Loucy (cell line): ENCODE measurements around the gene NOD1.

Source experiments
- H2AFZ ChIP-seq: fragments of 200-600 bp; sonication (generic); 2 replicates; pipeline ENCODE4 v1.6.0; 2016; ENCODE audit warnings: antibody characterized with exemption, mild to moderate bottlenecking, low read length, moderate library complexity
- H3F3A ChIP-seq: fragments of 200-600 bp; 2 replicates; pipeline ENCODE4 v1.6.0; 2016; ENCODE audit warnings: antibody characterized with exemption, low read depth, mild to moderate bottlenecking
- H3K27me3 ChIP-seq: fragments of 200-600 bp; sonication (generic); 2 replicates; pipeline ENCODE4 v1.6.1; 2014; ENCODE audit warnings: low read length, mild to moderate bottlenecking; ENCODE audit not compliant: insufficient read depth, poor library complexity, severe bottlenecking
- H3K36me3 ChIP-seq: fragments of 200-600 bp; sonication (generic); 2 replicates; pipeline ENCODE4 v1.6.1; 2016; ENCODE audit warnings: low read length; ENCODE audit not compliant: insufficient read depth
- H3K4me1 ChIP-seq: fragments of 200-600 bp; sonication (generic); 2 replicates; pipeline ENCODE4 v1.5.1; 2014; ENCODE audit warnings: low read length, mild to moderate bottlenecking; ENCODE audit not compliant: insufficient read depth, poor library complexity, severe bottlenecking
- H3K4me2 ChIP-seq: fragments of 200-600 bp; sonication (generic); 2 replicates; pipeline ENCODE4 v1.6.0; 2014; ENCODE audit warnings: antibody characterized with exemption, low read length, low read depth, mild to moderate bottlenecking; ENCODE audit not compliant: poor library complexity, severe bottlenecking
- H3K4me3 ChIP-seq: fragments of 200-600 bp; sonication (generic); 2 replicates; pipeline ENCODE4 v1.5.1; 2014; ENCODE audit warnings: low read length, mild to moderate bottlenecking, mixed read lengths; ENCODE audit not compliant: poor library complexity, severe bottlenecking
- H3K79me2 ChIP-seq: fragments of 200-600 bp; sonication (generic); 2 replicates; pipeline ENCODE4 v1.6.1; 2014; ENCODE audit warnings: low read length; ENCODE audit not compliant: insufficient read depth
- H3K9ac ChIP-seq: fragments of 200-600 bp; sonication (generic); 2 replicates; pipeline ENCODE4 v1.6.0; 2014; ENCODE audit warnings: mild to moderate bottlenecking, low read depth, low read length, moderate library complexity; ENCODE audit not compliant: poor library complexity, severe bottlenecking
- H3K9me2 ChIP-seq: fragments of 200-600 bp; sonication (generic); replicated peaks from 2 replicates; pipeline ENCODE4 v1.6.1; 2016; ENCODE audit warnings: low read depth, low read length, mixed read lengths
- H3K9me3 ChIP-seq: fragments of 200-600 bp; sonication (generic); 2 replicates; pipeline ENCODE4 v1.6.1; 2014; ENCODE audit warnings: mild to moderate bottlenecking, antibody characterized with exemption, low read length, low read depth; ENCODE audit not compliant: insufficient read depth
- H4K20me1 ChIP-seq: fragments of 200-600 bp; sonication (generic); 2 replicates; pipeline ENCODE4 v1.6.0; 2014; ENCODE audit warnings: antibody characterized with exemption, low read length, mild to moderate bottlenecking; ENCODE audit not compliant: insufficient read depth, poor library complexity, severe bottlenecking
- CTCF ChIP-seq: fragments of 200-600 bp; sonication (generic); conservative IDR thresholded peaks from 2 replicates; pipeline ENCODE4 v1.5.1; 2014; ENCODE audit warnings: mild to moderate bottlenecking, antibody characterized with exemption, low read length
- EZH2phosphoT487 ChIP-seq: fragments of 200-600 bp; IDR thresholded peaks from 2 replicates; pipeline ENCODE4 v1.6.1; 2018; ENCODE audit warnings: antibody characterized with exemption, mild to moderate bottlenecking, moderate library complexity, borderline replicate concordance

The NOD1 gene

GRCh38 chr7:30411897-30412296, 66.7 kb downstream of the NOD1 start:
- Histone ChIP-seq H2AFZ (no peak overlapping the region), H3K27me3 (no peaks in the 10 kb centered on the region), H3K36me3 (no peaks in the 10 kb centered on the region), H3K4me1 (no peaks in the 10 kb centered on the region), H3K4me3 (no peak overlapping the region), H3K9me2 (no peaks in the 10 kb centered on the region), H3K4me2 (no peak overlapping the region), H3F3A (no peaks in the 10 kb centered on the region), H3K9me3 (peaks cover 5% of the 10 kb centered on the region; the same call in 1 of the 2 replicates), H4K20me1 (no peaks in the 10 kb centered on the region), H3K79me2 (no peaks in the 10 kb centered on the region), H3K9ac (no peak overlapping the region)
- TF ChIP-seq CTCF (no peak), EZH2phosphoT487 (no peak)

- Histone ChIP-seq H2AFZ (no peak overlapping the region), H3K4me2 (no peak overlapping the region), H3K9me3 (peaks cover 5% of the 10 kb centered on the region; the same call in 1 of the 2 replicates), H4K20me1 (no peaks in the 10 kb centered on the region), H3K4me1 (no peaks in the 10 kb centered on the region), H3K9me2 (no peaks in the 10 kb centered on the region), H3F3A (no peaks in the 10 kb centered on the region), H3K9ac (no peak overlapping the region), H3K4me3 (no peak overlapping the region), H3K36me3 (no peaks in the 10 kb centered on the region), H3K79me2 (no peaks in the 10 kb centered on the region), H3K27me3 (no peaks in the 10 kb centered on the region)
- TF ChIP-seq EZH2phosphoT487, result no peak
- no peak for TF ChIP-seq CTCF
These were observed 67.4 kb downstream of the NOD1 start for GRCh38 chr7:30411173-30411572.

- Histone ChIP-seq H3F3A (no peaks in the 10 kb centered on the region), H2AFZ (no peak overlapping the region), H3K27me3 (no peaks in the 10 kb centered on the region), H3K9me3 (no peaks in the 10 kb centered on the region), H3K4me1 (no peaks in the 10 kb centered on the region), H4K20me1 (no peaks in the 10 kb centered on the region), H3K9me2 (no peaks in the 10 kb centered on the region), H3K4me2 (no peak overlapping the region), H3K4me3 (no peak overlapping the region), H3K9ac (no peak overlapping the region), H3K36me3 (peaks cover 6% of the 10 kb centered on the region; the same call in 1 of the 2 replicates), H3K79me2 (no peaks in the 10 kb centered on the region)
- no peak for TF ChIP-seq EZH2phosphoT487
- TF ChIP-seq CTCF, result no peak
These were observed 71.7 kb downstream of the NOD1 start for GRCh38 chr7:30406664-30407425.
